Cardiac muscle cell (in vitro differentiated cells and primary cell): ENCODE data around the gene MAPK6. TPM values are rescaled to one million over a fixed set of nuclear protein-coding genes. Genes with fewer than 3 reads are reported as not detected.
A peak's percentile ranks its signal among the peaks of the same experiment; 100 is the strongest.
"Not testable (repeated sequence)": the region's sequence is repeated elsewhere in the genome, so short reads cannot be mapped to it uniquely, and the experiment has no call there.

Source experiments
- DNase-seq, 2 donors: peaks; one replicate each; pipeline versions ENCODE4 v3.0.0 to v3.0.0-alpha.2; 2010 to 2017; ENCODE audit warnings: low read depth in 1 of 2, low spot score in 1 of 2
- H3K27ac ChIP-seq: fragments of 200-600 bp; sonication (generic); 2 replicates; pipeline ENCODE4 v1.5.1; 2016
- H3K27me3 ChIP-seq: fragments of 200-600 bp; sonication (generic); 2 replicates; pipeline ENCODE4 v1.6.0; 2016; ENCODE audit warnings: control low read depth
- H3K36me3 ChIP-seq: fragments of 200-600 bp; sonication (generic); 2 replicates; pipeline ENCODE4 v1.5.1; 2016; ENCODE audit warnings: control low read depth
- H3K4me1 ChIP-seq: fragments of 200-600 bp; sonication (generic); 2 replicates; pipeline ENCODE4 v1.8.1; 2017; ENCODE audit warnings: low read depth, mild to moderate bottlenecking, mixed run types
- H3K4me3 ChIP-seq: fragments of 200-600 bp; sonication (generic); 2 replicates; pipeline ENCODE4 v1.5.1; 2016; ENCODE audit warnings: mild to moderate bottlenecking
- H3K9me3 ChIP-seq: fragments of 200-600 bp; sonication (generic); 2 replicates; pipeline ENCODE4 v1.5.1; 2017; ENCODE audit warnings: low read depth, mild to moderate bottlenecking, control low read depth
- CTCF ChIP-seq: IDR thresholded peaks from 2 replicates; pipeline ENCODE4 v1.5.1; 2012; ENCODE audit warnings: low read depth, mild to moderate bottlenecking, low read length
- polyA plus RNA-seq: library from polyadenylated mRNA; unstranded; fragments of >200 nt; fragmentation: Nextera tagmentation; extraction: Ambion mirVana; gene quantifications from 2 replicates; pipeline ENCODE4 v1.2.1, GENCODE V29; 2016
- total RNA-seq: library from RNA; depleted of rRNA; stranded (reverse); fragments of >200 nt; gene quantifications from 2 replicates; pipeline ENCODE4 v1.2.3, GENCODE V29; 2016

Gene MAPK6
- total and polyA plus RNA-seq, 2 experiments from 2014 or later = 14.1 to 24.7 TPM

GRCh38 chr15:52095597-52096262, 76.7 kb downstream of the MAPK6 start:
- Histone ChIP-seq H3K9me3 (no peaks in the 10 kb centered on the region), H3K4me3 (no peak overlapping the region), H3K27ac (no peak overlapping the region), H3K27me3 (no peaks in the 10 kb centered on the region), H3K36me3 (no peaks in the 10 kb centered on the region), H3K4me1 (no peaks in the 10 kb centered on the region)
- TF ChIP-seq CTCF = no peak
- DNase-seq = peak in 1 of 2 donors; percentile 87

- H3K36me3 ChIP-seq, H3K27ac ChIP-seq, H3K4me1 ChIP-seq, H3K9me3 ChIP-seq, H3K27me3 ChIP-seq, DNase-seq, H3K4me3 ChIP-seq: not testable (repeated sequence)
These were observed 77.5 kb downstream of the MAPK6 start for GRCh38 chr15:52096536-52096935.

- Histone ChIP-seq H3K27ac (no peak overlapping the region), H3K36me3 (no peaks in the 10 kb centered on the region)
- TF ChIP-seq CTCF = no peak
These were observed 78.2 kb downstream of the MAPK6 start for GRCh38 chr15:52097180-52097579.

GRCh38 chr15:52098323-52098722, 79.3 kb downstream of the MAPK6 start:
- no peak for TF ChIP-seq CTCF

More at GRCh38 chr15:52097180-52097579, 78.2 kb downstream of the MAPK6 start:
- Histone ChIP-seq H3K4me1 (no peaks in the 10 kb centered on the region), H3K27me3 (no peaks in the 10 kb centered on the region), H3K9me3 (no peaks in the 10 kb centered on the region), H3K4me3 (no peak overlapping the region)
- DNase-seq = peak in 1 of 2 donors; percentile 58

GRCh38 chr15:52099651-52100272, 80.7 kb downstream of the MAPK6 start:
- no peak overlapping the region for H3K4me3 ChIP-seq
- H3K36me3 ChIP-seq = no peaks in the 10 kb centered on the region
- H3K27ac ChIP-seq = no peak overlapping the region
- DNase-seq = no peak
- H3K4me1 ChIP-seq = no peaks in the 10 kb centered on the region
- H3K27me3 ChIP-seq = no peaks in the 10 kb centered on the region
- no peaks in the 10 kb centered on the region for H3K9me3 ChIP-seq
- no peak for TF ChIP-seq CTCF

More at GRCh38 chr15:52098323-52098722, 79.3 kb downstream of the MAPK6 start:
- H3K4me1 ChIP-seq = no peaks in the 10 kb centered on the region
- peak in 1 of 2 donors; percentile 46 for DNase-seq
- H3K36me3 ChIP-seq = no peaks in the 10 kb centered on the region
- H3K9me3 ChIP-seq = no peaks in the 10 kb centered on the region
- H3K4me3 ChIP-seq = no peak overlapping the region
- H3K27me3 ChIP-seq = no peaks in the 10 kb centered on the region
- no peak overlapping the region for H3K27ac ChIP-seq

GRCh38 chr15:52100807-52101442, 81.9 kb downstream of the MAPK6 start:
- peak in 1 of 2 donors; percentile 91 for DNase-seq
- H3K27me3 ChIP-seq = no peaks in the 10 kb centered on the region
- no peaks in the 10 kb centered on the region for H3K36me3 ChIP-seq
- no peak overlapping the region for H3K4me3 ChIP-seq
- H3K27ac ChIP-seq = no peak overlapping the region
- no peaks in the 10 kb centered on the region for H3K9me3 ChIP-seq
- no peak for TF ChIP-seq CTCF
- H3K4me1 ChIP-seq = no peaks in the 10 kb centered on the region
